Stimulated activated naive B cell treated with anti-CD40 and anti-IgM and Interleukin-4, amounts not matched to agents 10 μg/mL and 1 μg/mL and 100 μg/mL, for 72 hours (primary cell): ENCODE data around the gene RTN4R.
"Not testable (repeated sequence)": the region's sequence is repeated elsewhere in the genome, so short reads cannot be mapped to it uniquely, and the experiment has no call there.

ENCODE experiments used
- ATAC-seq, 2 donors: fragments of 150-1000 bp; cut with Tn5 transposase; replicated peaks; 2 replicates each; pipeline ENCODE4 v1.10.0; 2021; ENCODE audit warnings: moderate library complexity in 1 of 2
- DNase-seq: peaks from one replicate; pipeline ENCODE4 v3.0.0; 2021
- H3K27ac Mint-ChIP-seq: one replicate; pipeline ENCODE4 v1.8.0; 2022; ENCODE audit warnings: mild to moderate bottlenecking, mixed read lengths
- H3K27me3 Mint-ChIP-seq, 2 donors: one replicate each; pipeline ENCODE4 v1.8.0; 2022; ENCODE audit warnings: mixed read lengths in 2 of 2
- H3K36me3 Mint-ChIP-seq, 2 donors: one replicate each; pipeline ENCODE4 v1.8.0; 2022; ENCODE audit warnings: mixed read lengths in 2 of 2, mild to moderate bottlenecking in 1 of 2
- H3K4me1 Mint-ChIP-seq, 2 donors: one replicate each; pipeline ENCODE4 v1.8.0; 2022; ENCODE audit warnings: mixed read lengths in 2 of 2, mild to moderate bottlenecking in 1 of 2
- H3K4me3 Mint-ChIP-seq, 2 donors: one replicate each; pipeline ENCODE4 v1.8.0; 2022; ENCODE audit warnings: mild to moderate bottlenecking in 2 of 2, mixed read lengths in 2 of 2, moderate library complexity in 1 of 2
- H3K9me3 Mint-ChIP-seq, 2 donors: one replicate each; pipeline ENCODE4 v1.8.0; 2022; ENCODE audit warnings: mixed read lengths in 2 of 2, mild to moderate bottlenecking in 1 of 2

The RTN4R gene

DNA sequence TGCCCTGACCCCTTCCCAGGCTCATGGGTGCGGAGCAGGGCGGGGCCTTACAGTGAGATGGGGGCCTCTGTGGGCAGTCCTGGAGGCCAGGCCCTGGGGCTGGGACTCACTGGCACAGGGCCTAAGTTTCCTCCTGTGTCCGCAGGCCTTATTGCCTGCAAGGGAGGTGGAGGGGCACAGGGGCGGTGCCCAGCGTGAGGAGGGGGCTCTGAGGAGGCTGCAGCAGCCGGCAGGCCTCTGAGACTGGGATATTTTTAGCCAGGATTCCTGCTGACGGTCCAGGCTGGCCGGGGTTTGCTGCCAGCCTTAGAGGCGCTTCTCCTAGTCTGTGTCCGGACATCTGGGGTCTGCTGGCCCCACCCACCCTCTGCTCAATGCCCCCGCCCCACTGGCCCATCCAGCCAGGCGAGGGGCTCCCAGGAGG is 5.7 kb upstream of the RTN4R start:
- H3K27me3 Mint-ChIP-seq, result peaks cover 14 to 15% of the 10 kb centered on the region in 2 donors
- no peaks in the 10 kb centered on the region for H3K36me3 Mint-ChIP-seq

DNA sequence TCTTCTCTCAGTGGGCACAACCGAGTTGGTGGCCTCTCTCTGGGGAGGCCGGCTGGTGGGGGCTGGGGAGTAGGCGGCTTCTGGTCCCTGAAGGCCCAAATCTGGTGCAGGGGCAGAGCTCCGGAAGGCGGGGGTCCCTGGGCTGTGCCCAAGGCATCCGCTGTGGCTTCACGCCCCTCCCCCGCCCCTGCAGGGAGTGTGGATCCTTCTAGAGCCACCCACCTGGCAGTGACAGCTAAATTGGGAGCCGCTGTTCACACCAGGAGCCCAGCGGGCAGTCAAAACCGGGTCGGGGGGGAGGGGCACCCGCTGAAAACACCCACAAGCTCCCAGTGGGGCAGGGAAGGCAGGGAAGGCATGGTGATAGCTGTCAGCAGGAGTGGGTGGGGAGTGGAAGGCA is 4.6 kb upstream of the RTN4R start:
- no peak for ATAC-seq
- Mint-ChIP-seq H3K9me3 (no peaks in the 10 kb centered on the region), H3K27me3 (peaks cover 16 to 18% of the 10 kb centered on the region in 2 donors), H3K4me1 (peaks cover 3 to 8% of the 10 kb centered on the region in 2 donors), H3K27ac (no peak overlapping the region), H3K36me3 (no peaks in the 10 kb centered on the region), H3K4me3 (no peak overlapping the region)
- DNase-seq, result no peak

More for the DNA sequence above, 5.7 kb upstream of the RTN4R start:
- Mint-ChIP-seq H3K4me1 (peaks cover 2 to 3% of the 10 kb centered on the region in 2 donors), H3K9me3 (no peaks in the 10 kb centered on the region), H3K27ac (no peak overlapping the region), H3K4me3 (no peak overlapping the region)
- ATAC-seq (no peak), DNase-seq (no peak)

DNA sequence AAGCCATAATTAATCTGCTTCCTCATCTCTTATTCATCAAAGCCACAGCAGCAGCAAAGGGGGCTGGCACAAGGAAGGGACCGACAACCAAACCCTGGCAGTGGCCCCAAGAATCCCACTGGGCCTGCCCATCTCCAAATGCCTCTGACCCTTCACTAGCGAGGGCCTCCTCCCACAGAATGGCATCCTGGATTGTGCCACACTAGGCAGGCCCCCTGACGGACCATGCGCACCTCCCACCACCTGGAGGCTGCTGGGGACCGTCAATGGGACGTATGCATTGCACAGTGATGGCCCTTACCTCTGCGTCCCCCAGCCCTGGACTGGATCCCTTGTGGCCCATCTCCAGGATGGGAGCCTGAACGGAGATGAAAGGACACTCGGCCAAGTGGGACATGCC is 4.1 kb upstream of the RTN4R start:
- H3K36me3 Mint-ChIP-seq, result no peaks in the 10 kb centered on the region
- H3K9me3 Mint-ChIP-seq, result no peaks in the 10 kb centered on the region
- H3K27me3 Mint-ChIP-seq, result peaks cover 16 to 22% of the 10 kb centered on the region in 2 donors
- ATAC-seq (no peak), DNase-seq (no peak)
- H3K4me1 Mint-ChIP-seq, result peaks cover 3 to 8% of the 10 kb centered on the region in 2 donors
- H3K27ac Mint-ChIP-seq, result peak overlapping the region; percentile 66
- no peak overlapping the region for H3K4me3 Mint-ChIP-seq

DNA sequence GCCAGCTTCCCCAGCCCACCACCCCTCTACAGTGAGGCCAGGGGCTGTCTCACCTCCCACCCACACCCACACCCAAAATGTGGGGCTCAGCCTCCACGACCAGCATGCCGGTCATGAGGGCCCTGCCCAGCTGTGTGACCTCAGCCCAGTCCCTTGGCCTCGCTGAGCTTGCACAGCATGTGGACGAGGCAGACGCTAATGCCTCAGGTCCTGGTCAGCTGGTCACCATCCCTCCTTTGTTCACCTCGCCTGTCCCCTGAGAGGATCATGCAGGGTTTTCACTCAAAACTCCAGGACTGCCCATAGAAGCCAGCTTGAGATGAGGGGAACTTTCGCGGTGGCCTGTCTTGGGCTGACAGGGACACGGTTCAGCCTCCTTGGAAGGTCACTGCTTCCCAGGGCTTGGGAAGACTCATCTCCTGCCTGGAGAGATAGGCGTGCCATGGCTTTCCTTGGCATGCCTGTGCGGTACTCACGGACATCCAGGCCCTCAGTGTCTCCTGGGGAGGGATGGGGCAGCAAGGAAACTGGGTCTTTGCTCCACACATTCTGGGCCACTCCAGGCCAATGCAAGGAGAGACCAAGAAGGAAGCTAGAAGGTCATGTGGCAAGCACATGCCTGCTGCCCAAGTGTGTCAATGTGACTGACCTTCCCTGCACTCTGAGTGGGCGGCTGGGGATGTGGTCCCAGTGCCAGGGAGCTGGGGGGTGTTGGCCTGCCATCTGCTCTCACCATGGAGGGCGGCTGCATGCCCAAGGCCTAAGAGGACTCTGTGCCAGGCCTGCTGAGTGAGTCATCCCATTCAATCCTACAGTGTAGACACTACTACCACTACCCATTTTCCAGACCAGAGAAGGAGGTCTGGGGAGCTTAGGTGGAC is 3.2 kb upstream of the RTN4R start:
- Mint-ChIP-seq H3K27ac (no peak overlapping the region), H3K36me3 (no peaks in the 10 kb centered on the region), H3K4me1 (peaks cover 4 to 8% of the 10 kb centered on the region in 2 donors), H3K4me3 (no peak overlapping the region), H3K9me3 (no peaks in the 10 kb centered on the region), H3K27me3 (peaks cover 21 to 31% of the 10 kb centered on the region in 2 donors)
- ATAC-seq (no peak), DNase-seq (no peak)

DNA sequence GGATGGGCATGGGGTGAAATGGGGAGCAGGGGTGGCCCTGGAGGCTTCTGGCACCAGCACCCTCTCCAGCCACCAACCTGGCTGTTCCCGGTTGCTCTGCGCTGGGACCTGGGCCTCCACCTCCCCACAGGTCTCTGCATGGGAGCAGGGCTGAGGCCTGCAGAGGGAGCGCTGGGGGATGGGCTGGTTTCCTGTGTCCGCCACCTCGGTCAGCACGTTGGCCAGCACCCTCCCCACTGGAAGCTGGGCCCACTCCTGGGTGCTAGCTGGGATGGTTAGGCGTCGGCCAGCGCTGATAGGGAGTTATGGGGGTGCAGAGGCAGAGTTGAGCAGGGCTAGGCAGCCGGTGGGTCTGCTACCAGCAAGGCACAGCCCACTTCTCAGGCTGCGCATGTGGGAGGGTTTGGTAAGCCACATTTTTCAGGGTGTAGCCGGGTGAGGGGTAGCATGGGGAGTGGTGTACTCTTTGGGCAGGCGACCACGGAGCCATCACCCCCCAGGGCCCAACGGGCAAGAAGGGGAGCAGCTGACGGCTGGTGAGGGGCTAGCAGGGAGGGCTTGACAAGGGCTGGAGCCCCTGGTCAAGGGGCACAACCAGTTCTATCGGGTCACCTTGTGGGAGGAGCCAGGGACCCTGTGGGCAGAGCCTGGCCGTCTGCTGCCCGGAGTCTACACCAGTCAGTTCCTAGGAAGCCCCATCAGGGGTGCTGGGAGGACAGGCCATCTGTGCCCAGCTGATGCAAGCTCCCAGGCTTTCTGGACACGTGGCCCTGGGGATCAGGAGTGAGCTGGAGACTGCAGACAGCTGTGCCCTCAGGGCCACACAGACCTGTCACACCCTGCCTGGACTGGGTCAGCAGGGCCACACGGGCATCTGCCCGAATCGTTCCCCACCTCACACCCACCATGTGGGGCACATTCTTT is 2.3 kb upstream of the RTN4R start:
- H3K4me1 Mint-ChIP-seq, H3K4me3 Mint-ChIP-seq, DNase-seq, H3K27ac Mint-ChIP-seq, ATAC-seq, H3K36me3 Mint-ChIP-seq, H3K9me3 Mint-ChIP-seq: not testable (repeated sequence)
- H3K27me3 Mint-ChIP-seq, result peaks cover 24 to 34% of the 10 kb centered on the region in 2 donors

DNA sequence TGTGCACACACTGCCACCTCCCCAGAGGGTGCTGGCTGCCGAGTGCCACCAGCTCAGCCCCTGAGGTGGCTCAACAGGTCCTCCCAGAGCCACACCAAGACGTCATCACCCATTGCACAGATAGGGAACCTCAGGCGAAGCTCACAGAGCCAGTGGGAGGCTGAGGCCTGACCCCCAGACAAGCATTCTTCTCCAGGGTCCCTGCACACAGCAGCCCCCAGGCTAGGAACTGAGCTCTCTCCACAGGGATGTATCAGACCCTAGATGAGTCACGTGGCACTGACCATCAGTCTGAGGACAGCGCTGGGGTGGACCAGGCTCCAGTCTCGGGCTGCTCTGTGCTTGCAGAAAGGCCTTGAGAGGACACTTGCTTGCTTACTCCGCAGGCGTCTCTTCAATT is 1.6 kb upstream of the RTN4R start:
- not testable (repeated sequence) for H3K9me3 Mint-ChIP-seq, DNase-seq, H3K4me1 Mint-ChIP-seq, H3K36me3 Mint-ChIP-seq, H3K27ac Mint-ChIP-seq, H3K4me3 Mint-ChIP-seq, ATAC-seq
- H3K27me3 Mint-ChIP-seq, result peaks cover 24 to 34% of the 10 kb centered on the region in 2 donors

DNA sequence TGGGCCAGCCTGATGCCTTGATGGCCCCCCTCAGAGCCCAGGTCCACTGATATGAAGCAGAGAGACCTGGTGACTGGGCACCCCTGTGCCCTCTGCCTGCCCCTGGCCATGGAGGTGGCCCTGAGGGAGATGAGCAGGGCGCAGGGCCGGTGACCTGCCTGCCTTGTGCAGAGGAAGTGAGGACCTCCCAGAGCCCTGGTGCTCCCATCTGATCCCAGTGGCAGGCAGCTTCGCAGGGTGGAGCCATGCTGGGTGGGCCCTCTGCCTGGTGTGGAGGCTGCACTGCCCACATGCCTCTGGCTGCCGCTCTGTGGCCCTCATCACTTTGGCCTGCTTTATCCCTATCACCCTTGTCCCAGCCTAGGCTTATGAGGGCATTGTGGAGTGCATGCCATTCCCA is 1.1 kb upstream of the RTN4R start:
- H3K9me3 Mint-ChIP-seq, ATAC-seq, DNase-seq, H3K36me3 Mint-ChIP-seq, H3K4me1 Mint-ChIP-seq, H3K27ac Mint-ChIP-seq, H3K4me3 Mint-ChIP-seq: not testable (repeated sequence)
- peaks cover 24 to 34% of the 10 kb centered on the region in 2 donors for H3K27me3 Mint-ChIP-seq

DNA sequence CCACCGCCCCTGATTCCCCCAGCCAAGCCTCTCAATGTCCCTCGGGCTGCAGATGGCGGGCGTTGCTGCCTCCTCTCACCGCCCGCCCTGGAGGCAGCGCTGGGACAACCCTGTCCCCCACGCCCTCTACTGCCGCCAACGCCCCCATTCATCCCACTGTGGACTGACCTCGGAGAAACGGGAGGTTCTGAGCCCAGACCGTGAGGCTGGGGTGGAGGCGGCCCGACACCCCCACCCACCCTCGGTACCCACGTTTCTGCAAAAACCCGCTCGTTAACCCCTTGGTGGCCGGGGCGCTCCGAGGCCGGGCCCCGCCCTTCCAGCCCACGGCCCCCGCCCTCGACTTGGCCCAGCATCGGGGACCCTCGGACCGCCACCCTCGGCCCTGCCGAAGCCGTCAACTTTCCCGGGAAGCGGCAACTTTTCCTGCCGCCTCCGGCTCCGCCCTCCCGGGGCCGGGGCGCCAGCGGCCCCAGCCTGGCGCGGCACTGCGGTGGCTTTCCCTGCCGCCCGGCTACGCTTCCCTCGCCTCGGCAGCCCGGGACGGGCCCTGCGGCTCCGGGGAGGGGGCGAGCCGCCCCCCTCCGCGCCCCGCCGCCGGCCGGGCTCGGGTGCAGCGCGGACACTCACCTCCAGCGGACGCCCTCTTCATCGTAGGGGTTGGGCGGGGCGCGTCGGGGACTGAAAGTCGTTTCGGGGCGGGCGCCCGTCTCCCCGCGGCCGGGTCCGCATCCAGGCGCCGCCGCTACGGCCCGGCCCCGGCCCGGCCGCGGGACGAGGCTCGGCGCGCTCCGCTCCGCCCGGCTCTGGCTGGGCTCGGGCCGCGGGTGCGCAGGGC is 458 bp downstream of the RTN4R start:
- peak; percentile 52 to 53 for ATAC-seq
- no peak for DNase-seq
- Mint-ChIP-seq H3K4me3 (peak overlapping the region; percentile 39 to 56), H3K4me1 (peaks cover 4 to 8% of the 10 kb centered on the region in 2 donors), H3K27me3 (peaks cover 24 to 34% of the 10 kb centered on the region in 2 donors), H3K36me3 (no peaks in the 10 kb centered on the region), H3K27ac (no peak overlapping the region), H3K9me3 (no peaks in the 10 kb centered on the region)

DNA sequence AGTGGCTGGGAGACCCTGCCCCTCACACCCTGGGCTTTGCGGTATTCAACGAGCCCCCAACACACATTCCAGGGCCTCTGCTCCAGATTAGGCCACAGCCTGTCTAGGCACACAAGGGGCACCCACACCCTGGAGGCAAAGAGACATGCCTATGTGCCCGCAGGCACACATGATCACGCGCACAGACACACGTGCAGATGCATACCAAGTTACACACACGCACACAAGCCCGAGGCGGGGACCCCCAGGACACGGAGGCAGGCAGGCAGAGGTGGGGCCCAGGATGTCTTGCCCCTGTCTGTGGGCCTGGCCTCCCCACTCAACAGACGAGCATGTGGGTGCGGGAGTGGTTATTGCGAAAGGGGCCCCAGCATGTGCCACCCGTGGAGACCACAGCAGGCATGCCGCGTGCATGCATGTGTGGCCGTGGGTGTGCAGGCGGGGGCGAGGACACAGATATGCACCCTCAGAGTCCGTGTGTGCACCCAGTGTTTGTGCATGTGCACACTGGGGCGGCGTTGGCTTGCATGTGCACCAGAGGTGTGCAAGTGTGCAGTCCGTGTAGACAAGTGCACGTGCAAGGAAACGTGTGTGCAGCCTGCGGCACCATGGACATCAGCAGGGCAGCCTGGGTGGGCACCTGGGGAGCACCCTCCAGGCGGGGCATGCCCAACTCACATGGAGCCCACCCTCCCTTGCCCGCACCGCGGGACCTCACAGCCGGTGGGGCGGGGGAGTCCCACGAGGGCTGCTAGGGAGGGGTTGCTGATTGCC is 1.3 kb downstream of the RTN4R start:
- H3K36me3 Mint-ChIP-seq, H3K4me1 Mint-ChIP-seq, H3K27ac Mint-ChIP-seq, DNase-seq, H3K9me3 Mint-ChIP-seq, ATAC-seq: not testable (repeated sequence)
- peaks cover 20 to 34% of the 10 kb centered on the region in 2 donors for H3K27me3 Mint-ChIP-seq
- peak overlapping the region; percentile 53 to 56 for H3K4me3 Mint-ChIP-seq

DNA sequence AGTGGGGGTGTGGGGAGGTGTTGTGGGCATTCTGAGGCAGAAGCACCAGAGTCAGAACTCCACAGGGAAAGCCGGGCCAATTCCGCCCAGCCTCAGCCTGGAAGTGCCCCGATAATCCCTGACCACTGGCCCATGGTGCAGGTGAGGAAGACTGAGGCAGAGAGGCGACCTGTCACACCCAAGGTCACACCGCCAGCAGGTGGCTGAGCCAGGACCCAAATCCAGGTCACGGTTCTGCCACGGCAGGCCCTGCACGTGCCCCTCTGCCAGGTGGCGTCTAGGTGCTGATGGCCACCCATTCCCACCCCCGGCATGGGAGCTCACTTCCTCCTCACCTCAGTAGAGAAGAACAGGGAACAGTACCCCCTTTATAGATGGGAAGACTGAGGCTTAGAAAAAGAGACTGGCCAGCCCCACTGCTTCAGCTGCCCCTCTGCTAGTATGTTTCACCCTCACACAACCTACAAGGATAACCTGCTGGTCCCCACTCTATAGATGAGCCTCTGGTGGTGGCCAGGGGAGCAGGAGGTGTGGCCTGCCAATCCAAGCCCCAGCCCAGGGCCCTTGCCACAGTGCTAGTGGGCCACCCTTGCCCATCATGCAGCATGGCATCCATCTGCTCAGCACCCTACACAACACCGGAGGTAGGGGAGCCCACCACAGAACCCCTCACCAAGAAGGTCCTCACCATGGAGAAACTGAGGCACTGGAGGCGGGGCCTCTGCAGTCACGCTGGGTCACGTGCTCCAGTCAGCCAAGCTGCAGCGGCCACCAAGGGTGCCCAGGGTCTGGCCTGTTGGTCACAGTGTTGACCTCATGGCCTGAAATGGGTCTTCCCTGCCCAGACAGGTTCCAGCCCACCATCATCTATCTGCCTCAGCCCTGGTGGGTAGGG is 2.1 kb downstream of the RTN4R start:
- peaks cover 20 to 34% of the 10 kb centered on the region in 2 donors for H3K27me3 Mint-ChIP-seq
- H3K4me3 Mint-ChIP-seq, H3K36me3 Mint-ChIP-seq, ATAC-seq, H3K9me3 Mint-ChIP-seq, DNase-seq, H3K4me1 Mint-ChIP-seq, H3K27ac Mint-ChIP-seq: not testable (repeated sequence)

DNA sequence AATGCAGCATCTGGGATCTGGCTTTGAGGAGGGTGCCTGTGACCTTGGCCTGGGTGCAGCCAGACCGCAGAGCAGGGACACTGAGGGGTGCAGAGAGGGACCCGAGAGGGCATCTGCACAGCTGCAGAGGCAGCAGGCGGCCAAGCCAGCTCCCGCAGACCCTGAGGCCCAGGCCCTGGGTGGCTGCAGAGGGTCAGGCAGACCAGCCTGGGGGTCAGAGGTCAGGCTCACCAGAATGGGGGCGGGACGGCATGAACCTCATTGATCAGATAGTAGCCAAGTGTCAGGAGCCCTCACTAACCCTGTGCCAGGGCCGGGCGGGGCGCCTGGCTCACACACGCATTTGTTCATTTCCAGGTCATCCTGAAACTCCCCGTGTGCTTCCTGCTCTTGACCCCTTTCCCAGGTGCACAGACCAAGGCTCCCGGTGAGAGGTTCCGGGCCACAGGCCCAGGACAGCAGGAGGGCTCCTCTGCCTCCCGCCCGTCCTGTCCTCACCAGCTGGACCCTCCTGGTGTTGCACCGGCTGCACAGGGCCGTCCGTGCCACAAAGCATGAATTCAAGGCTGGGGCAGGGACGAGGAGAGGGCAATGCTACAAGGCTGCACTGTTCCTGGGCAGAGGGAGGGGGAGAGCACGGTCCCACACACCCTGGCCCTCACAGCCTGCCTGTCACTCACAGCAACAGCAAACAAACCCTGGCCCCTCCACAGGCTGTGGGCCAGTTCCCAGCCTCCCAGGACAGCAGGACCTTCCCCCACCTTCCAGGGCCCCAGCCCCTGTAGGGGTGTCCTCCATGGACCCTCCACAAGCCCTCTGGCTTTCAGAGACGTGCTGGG is 3.3 kb downstream of the RTN4R start:
- ATAC-seq (no peak), DNase-seq (no peak)
- H3K4me3 Mint-ChIP-seq, result no peak overlapping the region
- H3K27ac Mint-ChIP-seq, result no peak overlapping the region
- peaks cover 15 to 26% of the 10 kb centered on the region in 2 donors for H3K27me3 Mint-ChIP-seq
- peaks cover 4 to 8% of the 10 kb centered on the region in 2 donors for H3K4me1 Mint-ChIP-seq
- H3K9me3 Mint-ChIP-seq, result no peaks in the 10 kb centered on the region
- H3K36me3 Mint-ChIP-seq, result no peaks in the 10 kb centered on the region
